GM18870 (cell line): Measurements from ENCODE around the gene FASTKD2.
"Not testable (repeated sequence)": the region's sequence is repeated elsewhere in the genome, so short reads cannot be mapped to it uniquely, and the experiment has no call there.

Experiments used
- ATAC-seq: cut with Tn5 transposase; IDR thresholded peaks from one replicate; pipeline ENCODE4 v1.9.1; 2021; ENCODE audit warnings: moderate library complexity; ENCODE audit not compliant: unreplicated experiment

The FASTKD2 gene

DNA sequence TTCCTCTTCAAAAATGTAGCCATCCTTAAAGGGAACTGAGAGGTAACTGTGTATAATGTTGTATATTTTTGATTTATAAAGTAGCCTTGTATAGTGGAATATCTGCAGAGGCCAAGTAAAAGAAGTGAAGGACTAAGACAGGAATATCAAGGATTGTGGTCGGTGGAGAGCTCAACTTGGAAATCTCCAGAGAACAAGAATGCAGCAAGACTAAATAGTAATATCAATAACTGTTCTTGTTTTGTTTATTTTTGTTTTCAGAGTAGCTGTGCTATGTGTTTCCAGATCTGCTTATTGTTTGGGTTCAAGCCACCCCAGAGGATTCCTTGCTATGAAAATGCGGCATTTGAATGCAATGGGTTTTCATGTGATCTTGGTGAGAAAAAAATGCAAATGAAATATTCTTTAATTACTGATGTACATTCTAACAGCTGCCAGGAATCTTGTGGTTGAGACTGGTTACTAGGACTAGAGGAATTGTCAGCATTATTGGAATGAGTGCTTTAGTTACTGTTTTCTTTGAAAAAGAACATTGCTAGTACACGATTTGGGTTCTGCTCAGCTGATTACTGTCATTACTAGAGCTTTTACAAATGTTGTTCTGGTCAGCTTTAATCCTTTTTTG is 25.0 kb downstream of the FASTKD2 start:
- ATAC-seq, result no peak

DNA sequence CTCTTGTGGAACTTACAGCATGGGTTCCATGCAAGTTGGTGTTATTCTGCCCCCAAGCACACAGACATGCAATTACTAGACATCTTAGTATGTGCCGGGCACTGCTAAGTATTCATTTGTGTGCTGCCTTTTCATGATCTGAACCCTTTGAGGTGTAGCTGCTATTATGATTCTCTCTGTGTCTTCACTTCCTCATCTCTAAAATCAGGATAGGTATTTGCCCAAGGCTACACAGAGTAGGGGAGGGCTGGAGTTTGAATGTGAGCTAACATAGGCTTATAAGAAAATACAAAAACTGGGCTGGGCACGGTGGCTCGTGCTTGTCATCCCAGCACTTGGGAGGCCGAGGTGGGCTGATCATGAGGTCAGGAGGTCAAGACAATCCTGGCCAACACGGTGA is 27.2 kb downstream of the FASTKD2 start:
- no peak for ATAC-seq

DNA sequence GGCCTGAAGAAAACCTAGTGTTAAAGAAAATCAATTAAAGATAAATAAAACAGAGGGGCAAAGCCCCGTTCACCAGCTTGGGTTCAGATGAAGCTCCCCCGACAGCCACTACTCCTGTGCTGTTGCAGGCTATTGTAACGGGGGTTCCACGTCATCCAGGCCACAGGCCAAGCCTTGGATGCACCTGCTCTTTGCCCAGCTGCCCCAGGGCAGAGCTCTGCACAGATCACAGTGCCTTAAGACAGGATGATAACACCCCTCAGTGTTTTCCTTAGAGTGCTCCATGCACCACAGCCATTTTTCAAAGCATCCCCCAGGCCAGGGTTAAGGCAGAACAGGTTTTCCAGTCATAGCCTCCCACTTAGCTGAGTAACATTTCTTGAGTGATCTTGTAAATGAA is 32.0 kb downstream of the FASTKD2 start:
- no peak for ATAC-seq

DNA sequence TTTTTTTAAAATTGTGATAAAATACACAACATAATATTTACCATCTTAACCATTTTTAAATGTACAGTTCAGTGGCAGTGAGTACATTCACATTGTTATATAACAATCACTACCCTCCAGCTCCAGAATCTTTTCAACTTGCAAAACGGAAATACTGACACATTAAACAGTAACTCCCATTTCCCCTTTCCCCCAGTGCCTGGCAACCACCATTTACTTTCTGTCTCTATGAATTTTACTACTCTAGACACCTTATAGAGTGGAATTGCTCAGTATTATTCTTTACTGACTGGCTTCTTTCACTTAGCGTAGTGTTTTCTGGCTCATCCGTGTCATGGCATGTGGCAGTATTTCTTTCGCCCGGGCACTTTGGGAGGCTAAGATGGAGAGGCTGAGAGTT is 32.6 kb downstream of the FASTKD2 start:
- peak; percentile 67 for ATAC-seq

DNA sequence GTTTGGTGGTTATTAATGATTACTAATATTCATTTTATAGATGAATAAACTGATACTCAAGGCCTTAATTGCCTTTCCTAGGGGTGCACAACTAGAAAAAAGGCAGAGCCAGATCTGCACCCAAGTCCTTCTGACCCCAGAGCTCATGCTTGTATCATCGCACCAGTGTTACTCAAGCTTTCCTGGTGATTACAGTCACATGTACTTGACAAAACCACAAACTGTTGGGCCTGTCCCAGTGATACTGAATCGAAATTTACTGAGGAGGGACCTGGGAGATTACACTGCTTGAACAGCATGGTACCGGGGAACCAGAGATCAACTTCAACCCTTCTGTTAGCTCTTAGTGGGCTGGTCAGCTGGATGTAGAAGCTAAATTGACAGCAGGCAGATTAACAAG is 33.7 kb downstream of the FASTKD2 start:
- no peak for ATAC-seq

DNA sequence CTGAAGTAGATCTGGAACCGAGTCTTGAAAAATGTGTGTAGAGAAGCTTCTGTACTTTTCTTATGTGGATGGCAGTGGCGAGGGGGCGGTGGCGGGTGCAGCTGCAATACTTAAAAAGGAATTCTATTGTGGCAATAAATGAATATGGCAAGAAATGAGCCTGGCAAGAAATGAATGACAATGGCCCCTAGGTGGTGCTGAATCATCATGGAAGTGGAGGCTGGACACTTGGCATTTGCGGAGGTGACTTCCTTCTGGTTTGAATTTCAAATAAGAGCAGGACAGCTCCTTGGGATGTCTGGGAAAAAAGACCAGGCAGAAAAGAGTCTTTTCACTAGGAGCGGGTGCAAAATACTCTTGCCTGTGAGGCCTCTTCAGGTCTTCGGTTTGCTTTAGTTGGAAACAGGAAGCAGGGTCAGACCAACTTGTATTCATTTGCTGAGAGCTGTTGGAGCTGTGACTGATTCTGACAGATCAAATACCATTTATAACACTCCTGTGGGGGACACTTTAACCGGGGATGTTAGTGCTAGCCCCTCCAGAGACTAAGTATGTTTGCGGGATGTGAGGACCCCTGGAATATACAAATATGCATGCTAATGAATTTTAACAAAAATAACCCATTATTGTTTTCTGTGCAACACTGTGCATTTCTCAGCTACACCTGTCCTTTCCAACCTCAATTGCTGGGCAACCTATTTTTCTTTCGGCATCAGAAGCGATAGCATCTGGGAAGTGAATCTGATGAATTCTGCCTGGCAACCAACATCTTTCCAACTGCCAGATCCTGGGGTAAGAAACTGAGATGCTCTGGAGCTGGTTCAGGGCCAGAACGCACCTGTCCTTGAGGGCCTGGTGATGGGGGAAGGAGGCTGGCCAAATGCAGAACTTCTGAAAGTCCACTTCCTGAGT is 35.4 kb downstream of the FASTKD2 start:
- peak; percentile 50 for ATAC-seq

DNA sequence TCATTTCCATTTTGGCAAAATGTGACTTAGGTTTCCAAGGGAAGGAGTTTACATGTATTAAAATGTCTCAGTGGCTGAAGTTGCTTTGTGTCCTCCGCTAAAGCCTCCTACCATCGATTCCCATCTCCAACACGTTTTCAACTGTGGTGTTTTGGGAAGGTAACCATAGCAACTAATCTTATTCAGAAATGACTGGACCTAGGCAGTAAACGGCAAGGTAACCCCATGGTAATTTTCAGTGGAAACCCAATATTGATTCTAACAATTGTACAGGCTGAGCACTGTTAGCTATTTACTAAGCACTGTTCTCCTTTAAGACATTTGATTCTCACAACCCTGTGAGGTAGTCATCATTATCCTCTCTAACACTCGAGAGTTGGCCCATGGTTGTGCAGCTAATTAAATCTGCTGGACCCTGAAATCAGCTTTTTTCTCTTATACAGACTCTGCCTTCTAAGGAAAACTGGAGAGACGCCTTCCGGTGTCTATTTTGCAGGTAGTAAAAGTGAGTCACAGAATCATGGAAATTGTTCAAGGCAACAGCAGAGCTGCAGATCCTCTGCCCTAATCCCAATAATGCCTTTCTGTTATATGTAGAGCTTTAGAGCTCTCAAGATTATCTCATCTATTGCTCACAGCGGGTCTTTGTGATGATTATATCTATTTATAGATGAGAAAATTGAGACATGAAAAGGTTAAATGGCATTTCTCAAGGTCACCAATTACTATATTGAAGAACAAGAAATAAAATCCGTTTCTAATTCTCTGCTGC is 36.2 kb downstream of the FASTKD2 start:
- ATAC-seq, result no peak

DNA sequence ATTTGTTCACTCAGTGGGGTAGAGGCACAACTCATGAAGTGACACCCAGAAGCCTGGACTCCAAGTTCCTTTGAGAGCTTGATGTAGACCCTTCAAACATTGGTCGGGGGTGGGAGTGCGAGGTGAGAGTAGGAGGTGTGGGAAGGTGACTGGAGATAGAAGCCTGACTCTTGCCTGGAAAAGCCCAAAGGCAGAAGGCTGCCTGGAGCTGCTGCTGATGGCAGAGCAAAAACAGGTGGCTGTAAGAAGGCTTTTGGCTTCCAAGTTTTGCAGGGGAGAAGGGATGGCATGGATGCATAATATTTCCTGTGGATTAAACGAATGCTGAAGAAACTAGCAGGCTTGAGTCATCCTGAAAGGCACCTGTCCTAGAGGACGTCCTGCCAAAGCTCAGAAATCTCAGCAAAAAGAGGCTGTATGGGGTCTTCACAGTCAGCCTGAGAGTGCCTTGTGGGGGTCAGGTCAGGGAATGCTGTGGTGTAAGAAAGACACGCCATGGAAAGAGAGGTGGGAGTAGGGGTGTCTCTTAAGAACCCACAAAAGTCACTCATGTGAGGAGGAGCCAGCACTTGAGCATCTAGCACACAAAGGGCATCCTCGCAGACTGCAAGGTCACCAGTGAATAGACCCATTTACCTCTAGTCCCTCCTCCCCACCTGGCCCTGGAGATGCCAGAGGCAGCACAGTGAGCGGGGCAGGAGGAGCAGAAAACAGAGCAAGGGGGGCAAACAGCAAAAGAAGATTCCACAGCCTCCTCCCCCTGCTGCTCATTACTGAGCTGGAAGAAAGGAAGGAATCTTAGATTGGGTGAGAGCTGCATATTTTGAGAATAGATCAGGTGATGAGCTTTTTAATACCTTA is 37.5 kb downstream of the FASTKD2 start:
- ATAC-seq, result no peak

DNA sequence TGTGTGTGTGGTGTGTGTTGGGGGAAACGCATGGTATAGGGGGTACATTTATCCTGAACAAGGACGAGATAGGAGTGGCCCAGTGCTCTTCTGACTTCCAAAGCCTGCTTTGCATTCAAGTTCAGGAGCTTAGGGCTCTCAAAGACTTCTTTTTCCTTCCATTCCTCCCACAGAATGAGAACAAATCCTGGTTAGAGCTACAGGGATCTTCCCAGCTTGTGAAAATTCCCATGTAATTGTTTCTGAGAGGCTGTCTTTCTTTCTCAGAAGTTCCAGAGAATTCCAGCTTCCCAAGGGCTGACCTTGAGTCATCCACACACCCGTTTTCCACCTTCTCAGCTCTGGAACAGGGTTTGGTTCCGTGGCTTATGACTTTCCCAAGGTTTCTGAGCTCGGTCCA is 38.9 kb downstream of the FASTKD2 start:
- no peak for ATAC-seq

DNA sequence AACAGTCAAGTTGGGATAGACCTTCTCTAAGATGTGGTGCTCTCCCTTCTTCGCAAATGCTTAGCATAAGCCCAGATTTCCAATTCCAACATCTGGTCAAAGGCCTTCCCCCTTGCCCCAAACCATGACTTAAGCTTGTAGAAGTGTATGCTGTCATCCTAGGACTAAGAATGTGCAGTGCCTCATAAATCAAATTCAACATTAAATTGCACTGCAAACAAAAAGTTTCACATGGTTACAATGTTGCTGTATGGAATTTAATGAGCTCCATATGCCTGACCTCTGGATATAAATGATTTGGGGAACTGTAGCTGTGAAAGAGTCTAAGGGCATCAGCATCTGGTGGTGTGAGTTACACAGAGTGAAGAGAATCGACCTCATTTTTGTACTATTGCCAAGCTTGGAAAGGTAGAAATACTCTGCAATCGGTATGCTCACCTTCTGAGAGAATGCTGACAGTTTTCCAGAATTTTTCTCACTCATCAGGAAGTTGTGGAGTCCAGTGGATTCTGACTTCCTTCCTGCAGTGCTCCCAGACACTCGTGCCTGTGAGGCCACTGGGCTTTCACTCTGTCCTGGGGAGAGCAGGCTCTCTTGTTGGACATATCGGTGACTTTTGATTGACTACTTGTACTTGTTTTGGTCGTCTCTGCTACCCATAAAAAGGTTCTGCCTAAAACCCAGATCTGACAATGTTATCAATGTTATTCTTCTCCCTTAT is 40.6 kb downstream of the FASTKD2 start:
- no peak for ATAC-seq

DNA sequence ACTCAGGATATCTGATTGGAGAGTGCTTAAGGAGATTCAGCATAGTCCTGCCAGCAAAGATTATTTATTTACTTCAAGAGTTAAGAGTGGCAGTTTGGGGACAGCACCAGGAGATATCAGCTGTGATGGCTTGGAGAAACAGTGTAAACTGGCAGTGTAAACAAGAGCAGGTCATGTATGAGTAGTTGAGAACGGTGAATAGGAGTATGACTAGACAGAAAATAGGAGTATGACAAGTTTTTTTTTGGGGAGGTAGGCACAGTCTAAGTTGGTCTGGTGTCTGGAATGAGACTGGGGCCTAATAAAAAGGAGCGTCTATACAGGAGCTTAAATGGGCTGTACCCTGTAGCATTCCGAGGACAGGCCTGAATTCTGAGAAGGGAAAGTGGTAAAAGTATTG is 42.2 kb downstream of the FASTKD2 start:
- ATAC-seq, result not testable (repeated sequence)

DNA sequence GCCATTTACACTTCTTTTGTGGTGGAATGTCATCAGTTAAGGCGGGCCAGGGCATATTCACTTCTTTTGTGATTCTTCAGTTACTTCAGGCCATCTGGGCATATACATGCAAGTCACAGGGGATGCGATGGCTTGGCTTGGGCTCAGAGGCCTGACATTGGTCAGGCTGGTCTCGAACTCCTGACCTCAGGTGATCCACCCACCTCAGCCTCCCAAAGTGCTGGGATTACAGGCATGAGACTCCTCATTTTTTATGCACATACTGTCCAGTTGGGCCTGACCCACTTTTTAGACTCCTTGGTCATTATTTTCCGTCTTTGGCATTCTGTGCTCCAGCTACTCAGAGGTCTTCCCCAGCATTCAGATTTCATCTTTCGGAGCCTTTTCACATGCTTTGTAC is 47.1 kb downstream of the FASTKD2 start:
- ATAC-seq, result not testable (repeated sequence)

DNA sequence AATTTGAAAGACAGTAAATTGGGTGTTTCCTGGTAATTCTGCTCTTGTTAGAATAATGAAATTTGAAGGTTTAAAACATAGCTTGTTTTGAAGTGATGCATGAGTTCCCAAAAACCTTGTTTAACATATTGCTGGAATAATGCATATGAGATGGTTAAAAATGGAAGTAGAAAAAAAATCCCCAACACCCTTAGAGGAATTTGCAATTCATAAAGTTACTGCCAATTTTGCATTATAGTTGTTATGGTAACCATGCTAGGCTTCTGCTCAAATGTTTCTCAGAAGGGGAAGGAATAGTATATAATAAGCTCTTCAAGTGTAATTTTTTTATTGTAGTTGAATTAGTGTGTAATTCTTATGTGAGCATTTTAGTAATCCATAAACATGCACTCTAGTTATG is 49.1 kb downstream of the FASTKD2 start:
- no peak for ATAC-seq

DNA sequence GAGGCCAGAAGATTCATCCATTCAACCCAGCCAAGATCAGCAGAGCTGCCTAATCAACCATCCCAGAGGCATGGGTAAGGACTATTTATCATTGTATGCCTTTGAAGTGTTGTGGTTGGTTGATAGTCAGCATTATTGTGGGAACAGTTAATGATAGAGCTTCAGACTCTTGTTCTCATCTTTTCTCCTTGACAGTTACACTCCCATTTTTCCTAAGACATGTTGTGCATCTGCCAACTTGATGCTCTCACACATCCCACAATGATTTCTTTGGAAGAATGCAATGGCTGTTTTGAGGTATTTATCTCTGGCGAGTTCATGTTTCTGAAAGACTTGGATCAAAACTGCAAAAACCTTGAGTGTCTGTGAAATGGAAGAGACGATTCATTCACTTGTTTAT is 55.4 kb downstream of the FASTKD2 start:
- ATAC-seq, result no peak

DNA sequence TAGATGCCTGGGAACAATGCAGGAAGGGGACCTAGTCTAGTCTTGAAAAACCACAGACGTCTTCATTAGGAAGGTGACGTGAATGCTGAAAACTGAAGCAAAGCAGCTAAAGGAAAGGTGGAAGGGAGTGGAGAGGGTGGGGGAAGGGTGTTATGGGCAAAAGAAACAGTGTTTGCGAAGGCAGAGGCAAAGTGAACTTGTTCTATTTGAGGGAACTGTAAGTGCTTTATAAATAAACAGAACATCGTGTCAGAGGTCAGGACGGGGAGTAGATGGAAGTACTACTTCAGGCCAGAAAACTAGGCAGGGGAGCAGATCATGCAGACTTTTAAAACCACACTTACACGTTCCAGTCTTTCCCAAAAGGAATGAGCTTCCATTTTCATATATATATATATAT is 57.8 kb downstream of the FASTKD2 start:
- ATAC-seq, result no peak

DNA sequence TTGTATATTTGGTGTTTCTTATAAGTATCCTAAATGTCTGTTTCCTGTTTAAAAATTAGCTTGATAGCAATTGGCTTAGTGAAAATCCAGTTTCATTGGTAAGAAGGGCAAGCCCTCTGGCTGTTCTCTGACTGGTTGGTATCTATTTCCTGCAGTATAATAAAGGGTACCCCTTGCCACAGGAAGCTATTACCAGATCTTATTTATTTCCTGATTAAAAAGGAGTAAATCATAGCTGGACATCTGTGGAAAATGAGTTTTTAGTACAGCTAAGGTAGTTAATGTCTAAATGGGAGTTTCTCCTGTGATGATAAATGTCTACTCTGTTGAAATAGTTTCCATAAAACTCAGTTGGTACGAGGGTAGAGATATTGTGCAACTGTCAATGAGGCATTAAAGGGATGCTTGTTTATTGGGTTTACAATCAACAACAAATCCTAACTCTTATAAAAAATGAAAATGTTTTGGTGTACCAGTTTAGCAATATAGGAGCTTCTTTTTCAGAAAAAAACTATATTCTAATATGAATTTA is 58.7 kb downstream of the FASTKD2 start:
- ATAC-seq, result no peak

DNA sequence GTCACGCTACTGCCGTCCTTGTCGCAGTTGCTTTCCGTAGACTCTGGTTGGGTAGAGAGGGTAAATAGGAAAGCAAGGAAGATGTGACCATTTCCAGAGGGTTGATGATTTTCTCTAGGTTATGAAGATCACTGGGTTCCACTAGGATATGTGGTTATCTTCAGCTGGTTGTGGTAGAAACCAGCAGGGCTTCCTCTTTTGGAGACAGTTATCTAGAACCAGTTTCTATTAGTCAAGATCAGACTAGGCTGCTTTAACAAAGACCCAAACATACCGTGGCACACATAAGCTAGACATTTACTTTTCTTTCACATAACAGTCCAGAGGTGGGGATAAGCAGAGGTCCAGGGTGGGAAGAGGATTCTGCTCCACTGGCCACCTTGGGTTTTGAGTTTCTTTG is 59.6 kb downstream of the FASTKD2 start:
- ATAC-seq, result no peak

DNA sequence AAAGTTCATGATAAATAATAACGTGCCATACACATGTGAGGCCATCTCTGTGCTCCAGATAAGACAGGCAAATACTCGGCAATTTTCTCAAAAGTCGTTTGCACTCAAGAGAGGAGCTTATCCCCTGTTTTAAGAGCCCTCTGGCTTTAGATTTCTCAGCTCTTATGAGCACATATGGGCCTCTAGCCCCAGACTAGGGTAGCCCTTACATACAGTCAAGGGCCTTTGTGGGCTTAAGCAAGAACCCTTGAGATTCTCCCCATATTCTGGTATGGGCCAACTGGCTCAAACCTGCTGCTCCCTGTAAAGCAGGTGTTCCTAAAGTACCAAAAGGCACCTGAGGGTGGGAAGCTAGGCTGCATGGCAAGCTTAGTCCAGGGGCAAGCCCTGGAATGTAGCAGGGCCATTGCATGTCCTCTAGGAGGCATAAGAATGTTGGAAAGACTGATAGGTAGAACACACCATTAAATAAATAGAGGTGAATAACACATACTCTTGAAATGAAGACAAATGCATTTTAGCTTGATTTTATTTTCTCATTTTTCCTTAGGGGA is 66.1 kb downstream of the FASTKD2 start:
- ATAC-seq, result no peak

DNA sequence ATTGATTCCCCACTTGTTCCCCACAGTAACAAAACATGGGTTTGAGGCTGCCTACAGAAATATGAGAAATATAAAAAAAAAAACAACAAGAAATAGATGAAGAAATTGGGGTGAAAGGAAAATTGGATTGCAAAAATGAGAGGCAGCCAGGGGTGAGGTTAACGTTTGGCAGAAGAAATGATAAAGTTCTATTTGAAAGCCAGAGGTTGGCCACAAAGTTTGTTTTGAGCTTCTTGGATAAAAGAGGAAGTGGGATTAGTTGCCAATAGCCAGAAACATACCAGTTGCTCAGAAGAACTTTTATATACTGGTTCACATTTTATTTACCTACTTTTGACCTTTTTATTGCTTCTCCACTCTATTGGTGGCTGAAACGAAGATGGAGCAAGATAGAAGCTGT is 67.5 kb downstream of the FASTKD2 start:
- ATAC-seq, result no peak

DNA sequence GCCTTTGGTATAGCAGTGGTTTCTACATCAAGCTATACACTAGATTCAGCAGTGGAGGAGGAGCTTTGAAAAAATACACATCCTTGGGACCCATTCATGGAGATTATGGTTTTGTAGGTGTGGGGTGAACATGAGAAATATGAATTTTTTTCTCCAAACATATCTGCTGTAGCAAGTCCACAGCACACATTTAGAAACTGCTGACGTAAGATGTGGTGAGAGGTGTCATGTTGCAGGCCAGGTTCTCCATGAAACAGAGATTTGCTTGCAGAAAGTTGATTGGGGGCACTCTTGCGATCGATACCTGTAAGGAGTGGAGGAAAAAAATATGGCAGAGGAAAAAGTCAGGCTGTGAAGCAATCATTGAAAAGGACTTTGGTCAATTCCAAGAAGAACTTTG is 67.9 kb downstream of the FASTKD2 start:
- ATAC-seq, result no peak
